GM21423 (cell line): ENCODE data around the gene WLS.
A peak's percentile ranks its signal among the peaks of the same experiment; 100 is the strongest.
"Not testable (repeated sequence)": the region's sequence is repeated elsewhere in the genome, so short reads cannot be mapped to it uniquely, and the experiment has no call there.

Experiments
- ATAC-seq: cut with Tn5 transposase; IDR thresholded peaks from one replicate; pipeline ENCODE4 v1.9.1; 2021; ENCODE audit warnings: mild to moderate bottlenecking, moderate library complexity; ENCODE audit not compliant: unreplicated experiment

The WLS gene

DNA sequence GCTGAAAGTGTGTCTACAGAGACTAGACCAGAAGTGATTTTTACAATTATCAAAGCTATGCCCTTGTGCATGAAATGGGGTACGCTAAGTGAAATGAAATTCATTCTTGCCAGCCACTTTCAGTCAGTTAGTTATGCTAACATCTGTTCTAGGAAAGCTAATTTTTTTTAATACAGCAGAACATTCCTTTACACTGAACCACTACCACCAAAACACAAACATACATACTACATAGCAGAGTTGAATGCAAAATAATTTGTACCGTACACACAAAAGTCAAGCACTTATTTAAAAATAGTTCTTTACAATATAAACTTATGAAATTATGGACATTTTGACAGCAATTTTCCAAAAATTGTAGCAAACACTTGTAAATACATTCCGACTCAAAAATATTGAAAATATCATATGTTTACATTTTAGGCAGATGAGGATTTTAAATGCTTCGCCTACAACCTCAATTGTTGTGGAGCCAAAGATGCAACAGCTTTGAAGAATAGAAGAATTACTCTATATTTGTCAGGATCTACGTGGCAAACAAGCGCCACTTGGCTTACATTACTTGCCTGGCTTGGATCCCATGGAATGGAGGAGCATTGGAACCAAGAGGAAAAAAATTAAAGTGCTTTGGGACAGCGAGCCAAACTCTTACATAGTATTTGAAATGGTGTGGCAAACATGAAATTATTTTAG, 30.6 kb downstream of the WLS start:
- no peak for ATAC-seq

DNA sequence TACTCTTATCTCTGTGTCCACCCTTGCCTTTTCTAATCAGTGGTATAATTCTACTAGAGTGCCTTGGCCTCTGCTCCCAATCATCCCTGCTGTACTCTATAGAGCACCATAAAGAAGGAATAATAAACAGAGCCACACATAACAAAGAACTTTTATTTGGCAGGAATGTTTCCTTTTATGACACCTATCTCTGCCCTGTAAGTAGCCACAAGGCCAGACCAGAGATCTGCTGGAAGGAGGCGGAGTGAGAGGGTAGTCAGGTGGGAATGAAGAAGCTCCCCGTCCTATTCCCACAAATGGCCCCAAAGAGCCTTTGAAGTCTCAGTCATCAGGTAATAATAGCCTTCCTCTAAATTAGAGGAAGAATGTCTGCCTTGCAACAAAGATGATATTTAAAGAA, 32.7 kb downstream of the WLS start:
- ATAC-seq: no peak

GRCh38 chr1:68198752-68199151, 33.6 kb downstream of the WLS start:
- no peak for ATAC-seq

DNA sequence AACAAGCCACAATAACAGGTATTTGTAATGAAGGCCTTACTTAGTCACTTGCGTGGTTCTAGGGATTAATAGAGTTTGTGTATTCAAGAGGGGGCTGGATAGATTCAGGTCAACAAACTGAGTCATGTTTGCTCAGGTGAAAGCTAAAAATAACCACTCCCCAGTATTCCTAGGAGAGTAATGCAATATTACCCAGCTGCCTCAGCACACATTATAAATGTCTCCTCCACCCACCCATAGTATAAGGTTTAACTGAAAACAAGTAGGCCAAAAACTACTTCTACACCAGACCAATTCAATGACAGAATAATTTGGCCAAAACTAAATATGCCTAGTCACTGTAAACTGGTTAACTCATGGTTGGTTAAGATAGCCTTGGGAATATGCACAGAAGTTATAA, 34.4 kb downstream of the WLS start:
- no peak for ATAC-seq

- ATAC-seq: no peak
These were observed 34.9 kb downstream of the WLS start for GRCh38 chr1:68197461-68197860.

DNA sequence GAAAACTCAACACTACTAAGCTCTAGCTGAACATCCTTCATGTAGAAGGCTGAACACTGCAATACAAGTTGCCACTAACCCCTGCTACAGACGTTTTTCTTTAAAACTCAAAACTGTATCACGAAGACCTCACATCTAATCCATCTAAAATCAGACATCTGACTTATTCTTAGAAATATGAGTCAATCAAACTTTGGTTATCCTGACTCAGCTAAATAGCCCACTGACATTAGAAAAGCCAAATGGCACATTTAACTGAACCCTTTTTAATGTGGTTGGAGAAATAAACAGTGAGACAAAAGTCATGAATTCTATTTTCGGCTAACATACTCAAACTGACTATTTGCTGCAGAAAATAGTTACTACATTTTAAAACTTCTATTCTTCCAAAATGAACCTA, 35.6 kb downstream of the WLS start:
- ATAC-seq: no peak

DNA sequence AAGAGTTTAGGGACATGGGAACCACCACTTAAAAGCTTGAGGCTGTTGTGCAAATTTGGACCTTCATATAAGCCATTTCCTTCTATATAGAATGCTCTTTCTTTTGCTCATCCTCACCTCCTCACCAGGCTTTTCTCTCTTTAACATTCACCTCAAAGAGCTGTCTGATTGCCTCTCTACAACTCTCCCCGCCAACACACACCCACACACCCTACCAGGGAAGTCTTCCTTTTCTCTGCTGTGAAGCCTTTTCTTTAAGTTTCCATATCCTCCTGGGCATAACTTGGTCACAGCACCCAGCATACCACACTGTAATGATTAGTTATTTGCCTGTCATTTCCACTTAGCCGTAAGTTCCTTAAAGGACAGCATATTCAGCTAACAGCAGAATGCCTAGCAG, 40.6 kb downstream of the WLS start:
- ATAC-seq: no peak

- no peak for ATAC-seq
These were observed 43.5 kb downstream of the WLS start for GRCh38 chr1:68188644-68189340.

- ATAC-seq: peak; percentile 64
These were observed 44.2 kb downstream of the WLS start for GRCh38 chr1:68188060-68188538.

- no peak for ATAC-seq
These were observed 46.6 kb downstream of the WLS start for GRCh38 chr1:68185743-68186142.

DNA sequence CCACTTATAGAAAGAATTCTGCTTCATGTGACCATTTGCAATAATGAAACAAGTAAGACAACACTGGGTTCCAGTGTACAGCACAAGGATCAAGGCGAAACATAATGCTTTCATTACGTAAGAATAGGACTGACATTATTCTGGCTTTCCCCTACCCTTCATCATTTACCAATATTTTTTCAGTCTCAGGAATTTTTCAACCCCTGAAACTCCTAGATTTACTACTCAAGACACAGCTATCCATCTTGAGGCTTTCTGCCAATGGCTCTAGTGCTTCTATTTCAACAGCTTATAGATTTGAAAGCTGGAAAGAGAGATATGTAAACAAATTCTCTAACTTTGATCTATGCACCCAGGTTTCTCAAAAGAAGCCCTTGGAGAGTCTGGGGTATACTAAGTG, 48.4 kb downstream of the WLS start:
- ATAC-seq: no peak

- peak; percentile 42 for ATAC-seq
These were observed 51.2 kb downstream of the WLS start for GRCh38 chr1:68181165-68181556.

- ATAC-seq: peak; percentile 49
These were observed 51.7 kb downstream of the WLS start for GRCh38 chr1:68180441-68181164.

GRCh38 chr1:68178821-68179490, 53.4 kb downstream of the WLS start:
- ATAC-seq: peak; percentile 63

GRCh38 chr1:68175621-68176398, 56.5 kb downstream of the WLS start:
- ATAC-seq: no peak

DNA sequence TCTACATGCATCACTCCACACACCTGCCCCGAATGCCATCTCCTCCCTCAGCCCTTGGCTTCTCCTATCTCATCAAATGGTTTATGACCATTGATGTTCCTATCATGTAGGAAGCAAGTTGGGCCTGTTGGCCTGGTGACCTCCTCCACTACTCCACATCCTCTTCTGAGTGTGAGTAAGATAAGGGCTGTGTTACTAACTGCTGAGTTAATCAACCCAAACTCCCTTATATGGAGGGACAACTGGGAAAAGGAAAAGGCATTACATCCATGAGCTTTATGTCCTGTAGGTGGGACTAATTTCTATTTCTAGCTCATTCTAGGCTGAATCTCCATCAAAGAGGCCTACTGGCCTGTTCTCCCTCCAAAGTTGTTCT, 57.6 kb downstream of the WLS start:
- ATAC-seq: no peak

- ATAC-seq: no peak
These were observed 58.2 kb downstream of the WLS start for GRCh38 chr1:68173936-68174737.

- no peak for ATAC-seq
These were observed 58.9 kb downstream of the WLS start for GRCh38 chr1:68173283-68173935.

- not testable (repeated sequence) for ATAC-seq
These were observed 60.5 kb downstream of the WLS start for GRCh38 chr1:68171795-68172194.
